IMR-90 (cell line): Measurements from ENCODE around the gene DSCAML1.

Experiments used
- CEBPB ChIP-seq: IDR thresholded peaks from 2 replicates; pipeline ENCODE4 v1.6.1; 2012; ENCODE audit warnings: low read depth, low read length, improper control_type of control experiment
- CHD1 ChIP-seq: IDR thresholded peaks from 2 replicates; pipeline ENCODE4 v1.6.1; 2012; ENCODE audit warnings: low read depth, low read length, improper control_type of control experiment
- CTCF ChIP-seq: conservative IDR thresholded peaks from 2 replicates; pipeline ENCODE4 v1.5.1; 2012; ENCODE audit warnings: mild to moderate bottlenecking, low read depth, low read length, improper control_type of control experiment
- POLR2A ChIP-seq: IDR thresholded peaks from 2 replicates; pipeline ENCODE4 v1.6.1; 2012; ENCODE audit warnings: mild to moderate bottlenecking, low read depth, low read length
- RAD21 ChIP-seq: IDR thresholded peaks from 2 replicates; pipeline ENCODE4 v1.6.1; 2012; ENCODE audit warnings: low read length, improper control_type of control experiment
- RCOR1 ChIP-seq: IDR thresholded peaks from 2 replicates; pipeline ENCODE4 v1.6.1; 2012; ENCODE audit warnings: mild to moderate bottlenecking, low read length, improper control_type of control experiment; ENCODE audit not compliant: insufficient replicate concordance
- RFX5 ChIP-seq: IDR thresholded peaks from 2 replicates; pipeline ENCODE4 v1.8.0; 2012; ENCODE audit warnings: low read depth, mild to moderate bottlenecking, low read length, moderate library complexity
- SMC3 ChIP-seq: fragments of 150-350 bp; IDR thresholded peaks from 2 replicates; pipeline ENCODE4 v1.6.1; 2016; ENCODE audit warnings: low read depth, mild to moderate bottlenecking, antibody characterized with exemption, low read length, moderate library complexity
- USF2 ChIP-seq: fragments of 150-350 bp; IDR thresholded peaks from 2 replicates; pipeline ENCODE4 v1.6.1; 2017; ENCODE audit warnings: mild to moderate bottlenecking, antibody characterized with exemption, low read length, low read depth

- TF ChIP-seq SMC3 (no peak), USF2 (no peak), CTCF (no peak), RFX5 (no peak), POLR2A (no peak), RAD21 (no peak), RCOR1 (no peak), CHD1 (no peak), CEBPB (no peak)
These were observed 36.4 kb upstream of the DSCAML1 start for GRCh38 chr11:117833401-117833891.
